GM06990 (cell line): ENCODE measurements around the gene BACH1.

Experiments
- DNase-seq: peaks from one replicate; pipeline ENCODE4 v3.0.0-alpha.2; 2011; ENCODE audit not compliant: insufficient read length; ENCODE audit errors: extremely low read depth
- H3K27me3 ChIP-seq: replicated peaks from 2 replicates; pipeline ENCODE4 v1.6.0; 2011; ENCODE audit warnings: low read length; ENCODE audit not compliant: control insufficient read depth, insufficient read depth
- H3K36me3 ChIP-seq: 2 replicates; pipeline ENCODE4 v1.5.1; 2011; ENCODE audit warnings: low read length; ENCODE audit not compliant: control insufficient read depth, insufficient read depth
- H3K4me3 ChIP-seq: replicated peaks from 2 replicates; pipeline ENCODE4 v1.5.1; 2011; ENCODE audit warnings: low read depth, mild to moderate bottlenecking, control low read depth, low read length
- TF ChIP-seq, protein P1 (sequence below): IDR thresholded peaks from 2 replicates; pipeline ENCODE4 v1.5.1; 2011; ENCODE audit warnings: low read length, control low read depth, mild to moderate bottlenecking, inconsistent platforms; ENCODE audit not compliant: insufficient read depth, poor library complexity, severe bottlenecking

Gene BACH1

GRCh38 chr21:29301691-29302090 is 3.0 kb downstream of the BACH1 start:
- no peaks in the 10 kb centered on the region for H3K27me3 ChIP-seq
- H3K36me3 ChIP-seq: no peaks in the 10 kb centered on the region; the same call in none of the 2 replicates
- H3K4me3 ChIP-seq: peak overlapping the region; percentile 95
- TF ChIP-seq, protein P1, sequence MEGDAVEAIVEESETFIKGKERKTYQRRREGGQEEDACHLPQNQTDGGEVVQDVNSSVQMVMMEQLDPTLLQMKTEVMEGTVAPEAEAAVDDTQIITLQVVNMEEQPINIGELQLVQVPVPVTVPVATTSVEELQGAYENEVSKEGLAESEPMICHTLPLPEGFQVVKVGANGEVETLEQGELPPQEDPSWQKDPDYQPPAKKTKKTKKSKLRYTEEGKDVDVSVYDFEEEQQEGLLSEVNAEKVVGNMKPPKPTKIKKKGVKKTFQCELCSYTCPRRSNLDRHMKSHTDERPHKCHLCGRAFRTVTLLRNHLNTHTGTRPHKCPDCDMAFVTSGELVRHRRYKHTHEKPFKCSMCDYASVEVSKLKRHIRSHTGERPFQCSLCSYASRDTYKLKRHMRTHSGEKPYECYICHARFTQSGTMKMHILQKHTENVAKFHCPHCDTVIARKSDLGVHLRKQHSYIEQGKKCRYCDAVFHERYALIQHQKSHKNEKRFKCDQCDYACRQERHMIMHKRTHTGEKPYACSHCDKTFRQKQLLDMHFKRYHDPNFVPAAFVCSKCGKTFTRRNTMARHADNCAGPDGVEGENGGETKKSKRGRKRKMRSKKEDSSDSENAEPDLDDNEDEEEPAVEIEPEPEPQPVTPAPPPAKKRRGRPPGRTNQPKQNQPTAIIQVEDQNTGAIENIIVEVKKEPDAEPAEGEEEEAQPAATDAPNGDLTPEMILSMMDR: no peak
- DNase-seq: no peak

- H3K4me3 ChIP-seq: peak overlapping the region; percentile 14; the same call in 1 of the 2 replicates
- TF ChIP-seq, protein P1: no peak
- no peak for DNase-seq
- H3K27me3 ChIP-seq: no peaks in the 10 kb centered on the region
- H3K36me3 ChIP-seq: no peaks in the 10 kb centered on the region; the same call in none of the 2 replicates
These were observed 3.7 kb downstream of the BACH1 start for GRCh38 chr21:29302359-29302875.

- TF ChIP-seq, protein P1: no peak
- Histone ChIP-seq H3K27me3 (no peaks in the 10 kb centered on the region), H3K4me3 (no peak overlapping the region), H3K36me3 (no peaks in the 10 kb centered on the region; the same call in none of the 2 replicates)
- DNase-seq: no peak
These were observed 4.6 kb downstream of the BACH1 start for GRCh38 chr21:29303288-29303687.

DNA sequence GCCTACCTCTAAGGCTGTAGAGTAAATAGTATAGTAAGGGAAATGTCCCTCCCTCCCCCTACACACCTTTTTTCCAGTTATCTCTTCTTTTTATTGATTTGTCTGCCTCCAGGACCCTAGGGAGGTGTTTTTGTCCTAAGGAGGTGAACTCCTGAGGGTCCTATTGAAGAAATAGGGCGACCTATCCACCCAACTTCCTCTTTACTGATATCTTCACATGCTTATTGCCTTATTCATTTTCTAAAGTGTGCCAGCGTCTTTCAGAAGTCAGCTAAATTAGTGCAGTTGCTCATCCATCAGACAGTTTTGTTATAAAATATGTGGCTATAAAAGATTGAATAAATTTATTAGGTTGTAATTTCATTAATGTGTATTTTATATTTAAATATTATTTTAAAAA is 5.9 kb downstream of the BACH1 start:
- H3K4me3 ChIP-seq: no peak overlapping the region
- H3K36me3 ChIP-seq: no peaks in the 10 kb centered on the region; the same call in none of the 2 replicates
- DNase-seq: no peak
- TF ChIP-seq, protein P1: no peak
- H3K27me3 ChIP-seq: no peaks in the 10 kb centered on the region

DNA sequence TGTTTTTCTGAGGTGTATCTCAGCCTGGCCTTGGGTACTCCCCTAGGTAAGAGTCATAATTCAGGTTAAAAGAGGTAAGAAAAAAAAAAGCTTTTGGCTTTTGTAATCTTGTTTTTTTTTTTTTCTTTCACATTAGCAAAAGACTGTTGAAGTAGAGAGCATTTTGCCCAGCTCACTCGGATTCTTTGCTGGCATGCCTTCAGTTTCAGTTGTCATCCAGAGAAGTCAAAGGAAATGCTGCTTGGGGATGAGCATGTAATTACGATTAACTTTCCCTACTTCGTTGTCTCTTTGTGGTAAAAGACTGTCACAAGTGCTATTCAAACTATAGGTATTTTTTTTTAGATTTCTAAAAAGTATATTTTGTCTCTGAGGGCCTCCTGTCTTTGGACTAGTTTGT is 6.3 kb downstream of the BACH1 start:
- Histone ChIP-seq H3K27me3 (no peaks in the 10 kb centered on the region), H3K4me3 (no peak overlapping the region), H3K36me3 (no peaks in the 10 kb centered on the region; the same call in none of the 2 replicates)
- TF ChIP-seq, protein P1: no peak
- no peak for DNase-seq

- no peaks in the 10 kb centered on the region for H3K27me3 ChIP-seq
- no peak overlapping the region for H3K4me3 ChIP-seq
- no peak for DNase-seq
- TF ChIP-seq, protein P1: no peak
- peaks cover under 1% of the 10 kb centered on the region for H3K36me3 ChIP-seq
These were observed 6.8 kb downstream of the BACH1 start for GRCh38 chr21:29305561-29305960.
